HCT116 (cell line): ENCODE measurements around the gene PCMTD2. TPM values are rescaled to one million over a fixed set of nuclear protein-coding genes. Genes with fewer than 3 reads are reported as not detected.

Experiments
- ATAC-seq: fragments of 200-7000 bp; cut with Tn5 transposase; 2 replicates; pipeline ENCODE4 v1.9.1; 2020; ENCODE audit warnings: mild to moderate bottlenecking, moderate library complexity
- BruUV-seq: library from RNA; stranded (reverse); fragments of 400-500 nt; replicated peaks from 2 replicates; lab custom pipeline; 2021; lab: Mats Ljungman, UMichigan
- CTCF ChIA-PET: fragments of 300-600 bp; sonication (Branson Sonifier 250); formaldehyde crosslinking; loops from one replicate; lab custom pipeline; 2021; ENCODE audit warnings: antibody characterized with exemption; lab: Charles Lee
- POLR2A ChIA-PET: fragments of 300-600, 350-600 bp; sonication (Branson Sonifier 250); formaldehyde crosslinking; loops from one replicate; lab custom pipeline; 2021; ENCODE audit warnings: antibody characterized with exemption; lab: Charles Lee
- RAD21 ChIA-PET, 2 experiments: fragments of 300-600 bp; sonication (Branson Sonifier 250); formaldehyde crosslinking; loops; one replicate each; lab custom pipeline; 2023; ENCODE audit warnings: low total read pairs in 2 of 2; ENCODE audit not compliant: uncharacterized antibody in 2 of 2, unreplicated experiment in 2 of 2, low non-redundant PET in 1 of 2; lab: Charles Lee
- DNase-seq: peaks from one replicate; pipeline ENCODE4 v3.0.0-alpha.2; 2010; ENCODE audit warnings: low read depth, low spot score
- H2AFZ ChIP-seq: fragments of 200-600 bp; shearing (Covaris generic), sonication (generic); 2 replicates; pipeline ENCODE4 v1.6.1; 2017; ENCODE audit warnings: low read depth, mixed run types, mixed read lengths, antibody characterized with exemption, low read length; ENCODE audit not compliant: poor library complexity, severe bottlenecking
- H3K27ac ChIP-seq: 2 replicates; pipeline ENCODE4 v1.5.1; 2012; ENCODE audit warnings: low read depth, low read length
- H3K27me3 ChIP-seq: fragments of 200-600 bp; sonication (generic); 2 replicates; pipeline ENCODE4 v1.6.1; 2016; ENCODE audit warnings: mixed run types, low read length, mixed read lengths; ENCODE audit not compliant: insufficient read depth
- H3K36me3 ChIP-seq, 2 experiments: fragments of 200-500 bp in 1 of 2; fragments of 200-600 bp in 1 of 2; sonication (Bioruptor generic) in 1 of 2; sonication (generic) in 1 of 2; 2 replicates each; pipeline versions ENCODE4 v1.5.1 to v1.6.1; 2014 to 2016; ENCODE audit warnings: low read length in 2 of 2, inconsistent platforms in 1 of 2, mixed read lengths in 1 of 2, mixed run types in 1 of 2; ENCODE audit not compliant: insufficient read depth in 2 of 2, control insufficient read depth in 1 of 2
- H3K4me1 ChIP-seq, 2 experiments: fragments of 200-600 bp in 1 of 2; sonication (generic) in 1 of 2; 2 replicates each; pipeline versions ENCODE4 v1.5.1 to v1.6.1; 2012 to 2017; ENCODE audit warnings: low read length in 2 of 2, inconsistent platforms in 1 of 2, mild to moderate bottlenecking in 1 of 2, mixed read lengths in 1 of 2, mixed run types in 1 of 2, moderate library complexity in 1 of 2; ENCODE audit not compliant: insufficient read depth in 2 of 2, control insufficient read depth in 1 of 2
- H3K4me2 ChIP-seq: fragments of 200-600 bp; sonication (generic); 2 replicates; pipeline ENCODE4 v1.6.1; 2017; ENCODE audit warnings: mixed run types, low read length, mixed read lengths
- H3K4me3 ChIP-seq, 2 experiments: fragments of 200-600 bp in 1 of 2; sonication (generic) in 1 of 2; replicated peaks in 1 of 2; 2 replicates each; pipeline ENCODE4 v1.5.1; 2011 to 2016; ENCODE audit warnings: low read length in 2 of 2, control low read depth in 1 of 2, low read depth in 1 of 2, mild to moderate bottlenecking in 1 of 2, mixed read lengths in 1 of 2, mixed run types in 1 of 2
- H3K79me2 ChIP-seq: fragments of 200-600 bp; sonication (generic); 2 replicates; pipeline ENCODE4 v1.6.1; 2017; ENCODE audit warnings: mild to moderate bottlenecking, mixed run types, low read length, moderate library complexity, mixed read lengths; ENCODE audit not compliant: insufficient read depth
- H3K9ac ChIP-seq: fragments of 200-600 bp; sonication (generic); 2 replicates; pipeline ENCODE4 v1.6.1; 2016; ENCODE audit warnings: low read length, mixed read lengths
- H3K9me2 ChIP-seq: fragments of 200-600 bp; sonication (generic), shearing (Covaris generic); 2 replicates; pipeline ENCODE4 v1.6.1; 2017; ENCODE audit warnings: mixed run types, mild to moderate bottlenecking, moderate library complexity; ENCODE audit not compliant: insufficient read depth
- H3K9me3 ChIP-seq, 2 experiments: fragments of 200-500 bp in 1 of 2; fragments of 200-600 bp in 1 of 2; sonication (Bioruptor generic) in 1 of 2; sonication (generic) in 1 of 2; 2 replicates each; pipeline ENCODE4 v1.6.1; 2014 to 2017; ENCODE audit warnings: low read length in 2 of 2, mixed read lengths in 2 of 2, inconsistent platforms in 1 of 2, low read depth in 1 of 2, mild to moderate bottlenecking in 1 of 2, mixed run types in 1 of 2, moderate library complexity in 1 of 2; ENCODE audit not compliant: control insufficient read depth in 1 of 2, insufficient read depth in 1 of 2
- H4K20me1 ChIP-seq: fragments of 200-600 bp; sonication (generic), shearing (Covaris generic); 2 replicates; pipeline ENCODE4 v1.6.1; 2017; ENCODE audit warnings: mixed run types, mild to moderate bottlenecking, moderate library complexity; ENCODE audit not compliant: insufficient read depth
- CBX3 ChIP-seq: IDR thresholded peaks from 2 replicates; pipeline ENCODE4 v1.6.1; 2012; ENCODE audit warnings: low read depth
- CEBPB ChIP-seq: IDR thresholded peaks from 2 replicates; pipeline ENCODE4 v1.6.1; 2012; ENCODE audit warnings: low read depth
- EGR1 ChIP-seq: IDR thresholded peaks from 2 replicates; pipeline ENCODE4 v1.6.1; 2012; ENCODE audit warnings: low read depth
- ELF1 ChIP-seq: IDR thresholded peaks from 2 replicates; pipeline ENCODE4 v1.6.1; 2012; ENCODE audit warnings: low read depth, borderline replicate concordance
- EZH2 ChIP-seq: fragments of 200-600 bp; sonication (generic); IDR thresholded peaks from 2 replicates; pipeline ENCODE4 v1.6.1; 2017; ENCODE audit warnings: antibody characterized with exemption, mixed run types
- EZH2phosphoT487 ChIP-seq: fragments of 200-600 bp; IDR thresholded peaks from 2 replicates; pipeline ENCODE4 v1.6.1; 2018; ENCODE audit warnings: antibody characterized with exemption, borderline replicate concordance
- JUND ChIP-seq: IDR thresholded peaks from 2 replicates; pipeline ENCODE4 v1.6.1; 2012
- POLR2A ChIP-seq: IDR thresholded peaks from 2 replicates; pipeline ENCODE4 v1.7.0; 2011; ENCODE audit warnings: borderline replicate concordance; ENCODE audit not compliant: insufficient read depth, insufficient read length; ENCODE audit errors: extremely low read depth
- POLR2AphosphoS5 ChIP-seq: IDR thresholded peaks from 2 replicates; pipeline ENCODE4 v1.6.1; 2011; ENCODE audit warnings: mild to moderate bottlenecking, low read depth, low read length, moderate library complexity
- RAD21 ChIP-seq: IDR thresholded peaks from 2 replicates; pipeline ENCODE4 v1.6.1; 2012; ENCODE audit warnings: low read depth, mild to moderate bottlenecking
- SP1 ChIP-seq: IDR thresholded peaks from 2 replicates; pipeline ENCODE4 v1.6.1; 2012; ENCODE audit warnings: low read depth
- SRF ChIP-seq: IDR thresholded peaks from 2 replicates; pipeline ENCODE4 v1.6.1; 2012; ENCODE audit warnings: low read depth
- TCF7L2 ChIP-seq: IDR thresholded peaks from 2 replicates; pipeline ENCODE4 v1.7.0; 2011; ENCODE audit warnings: borderline replicate concordance, inconsistent platforms; ENCODE audit not compliant: insufficient read depth, insufficient read length; ENCODE audit errors: extremely low read depth
- YY1 ChIP-seq: IDR thresholded peaks from 2 replicates; pipeline ENCODE4 v1.6.1; 2011; ENCODE audit warnings: low read length, low read depth, moderate library complexity, mild to moderate bottlenecking; ENCODE audit not compliant: insufficient replicate concordance; ENCODE audit errors: extremely low read depth
- ZFX ChIP-seq: fragments of 450-650 bp; IDR thresholded peaks from 2 replicates; pipeline ENCODE4 v1.6.1; 2017
- ZNF274 ChIP-seq: fragments of 200-500 bp; sonication (Bioruptor generic); IDR thresholded peaks from 2 replicates; pipeline ENCODE4 v1.6.1; 2014; ENCODE audit warnings: mild to moderate bottlenecking, low read depth, low read length, inconsistent platforms
- intact Hi-C: fragments of 100-400 bp; cut with micrococcal nuclease; formaldehyde crosslinking; loops from 2 replicates; pipeline ENCODE4 v1.10.0; 2022
- total RNA-seq: library from RNA; stranded (reverse); gene quantifications from one replicate; pipeline ENCODE4 v1.2.1, GENCODE V29; 2021; ENCODE audit not compliant: unreplicated experiment
- TF ChIP-seq, protein P1 (sequence below): IDR thresholded peaks from 2 replicates; pipeline ENCODE4 v1.6.1; 2012
- TF ChIP-seq, protein P2 (sequence below): IDR thresholded peaks from 2 replicates; pipeline ENCODE4 v1.6.1; 2012; ENCODE audit warnings: low read depth
- TF ChIP-seq, protein P3 (sequence below): IDR thresholded peaks from 2 replicates; pipeline ENCODE4 v1.6.1; 2012
- TF ChIP-seq, protein P4 (sequence below): IDR thresholded peaks from 2 replicates; pipeline ENCODE4 v1.6.1; 2011; ENCODE audit warnings: mild to moderate bottlenecking, low read length, moderate library complexity; ENCODE audit not compliant: insufficient replicate concordance; ENCODE audit errors: extremely low read depth

Gene PCMTD2
- total RNA-seq, 1 experiment from 2014 or later = 44.7 TPM

DNA sequence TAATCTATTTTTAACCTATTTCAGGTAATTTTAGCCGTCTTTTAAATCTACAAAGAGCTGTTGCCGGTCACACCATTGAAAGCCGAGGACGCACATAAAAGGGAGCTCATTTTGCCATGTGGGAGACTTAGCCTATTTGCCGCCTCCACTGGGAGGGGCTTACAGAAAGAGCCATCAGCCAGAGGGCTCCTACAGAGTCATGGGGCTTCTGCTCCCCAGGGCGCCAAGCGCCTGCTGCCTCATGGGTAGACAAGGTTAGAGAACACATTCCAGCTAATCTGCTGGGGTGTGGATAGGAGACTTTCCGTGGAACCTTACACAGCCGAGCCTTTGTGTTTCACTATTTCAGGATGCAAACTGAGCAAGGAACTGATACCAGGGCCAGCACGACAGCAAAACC, 12.6 kb downstream of the PCMTD2 start:
- Histone ChIP-seq H3K4me1 (no peaks in the 10 kb centered on the region), H3K79me2 (no peaks in the 10 kb centered on the region), H3K4me2 (no peak overlapping the region), H3K4me3 (no peak overlapping the region), H3K9me2 (no peaks in the 10 kb centered on the region), H3K27me3 (no peaks in the 10 kb centered on the region), H3K9ac (no peak overlapping the region), H4K20me1 (no peaks in the 10 kb centered on the region), H3K36me3 (peaks cover 4 to 10% of the 10 kb centered on the region in 2 experiments; a peak in 3 of 4 replicates), H3K9me3 (peaks cover 0 to 9% of the 10 kb centered on the region in 2 experiments; a peak in 1 of 4 replicates), H2AFZ (no peak overlapping the region), H3K27ac (no peak overlapping the region)
- no peak for TF ChIP-seq ZNF274
- TF ChIP-seq ZFX = no peak
- no peak for TF ChIP-seq ELF1
- TF ChIP-seq POLR2A = no peak
- TF ChIP-seq, protein P1, sequence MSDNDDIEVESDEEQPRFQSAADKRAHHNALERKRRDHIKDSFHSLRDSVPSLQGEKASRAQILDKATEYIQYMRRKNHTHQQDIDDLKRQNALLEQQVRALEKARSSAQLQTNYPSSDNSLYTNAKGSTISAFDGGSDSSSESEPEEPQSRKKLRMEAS = no peak
- no peak for TF ChIP-seq RAD21
- no peak for TF ChIP-seq YY1
- TF ChIP-seq SRF = no peak
- no peak for TF ChIP-seq EZH2
- no peak for TF ChIP-seq TCF7L2
- no peak for TF ChIP-seq CEBPB
- TF ChIP-seq, protein P2, sequence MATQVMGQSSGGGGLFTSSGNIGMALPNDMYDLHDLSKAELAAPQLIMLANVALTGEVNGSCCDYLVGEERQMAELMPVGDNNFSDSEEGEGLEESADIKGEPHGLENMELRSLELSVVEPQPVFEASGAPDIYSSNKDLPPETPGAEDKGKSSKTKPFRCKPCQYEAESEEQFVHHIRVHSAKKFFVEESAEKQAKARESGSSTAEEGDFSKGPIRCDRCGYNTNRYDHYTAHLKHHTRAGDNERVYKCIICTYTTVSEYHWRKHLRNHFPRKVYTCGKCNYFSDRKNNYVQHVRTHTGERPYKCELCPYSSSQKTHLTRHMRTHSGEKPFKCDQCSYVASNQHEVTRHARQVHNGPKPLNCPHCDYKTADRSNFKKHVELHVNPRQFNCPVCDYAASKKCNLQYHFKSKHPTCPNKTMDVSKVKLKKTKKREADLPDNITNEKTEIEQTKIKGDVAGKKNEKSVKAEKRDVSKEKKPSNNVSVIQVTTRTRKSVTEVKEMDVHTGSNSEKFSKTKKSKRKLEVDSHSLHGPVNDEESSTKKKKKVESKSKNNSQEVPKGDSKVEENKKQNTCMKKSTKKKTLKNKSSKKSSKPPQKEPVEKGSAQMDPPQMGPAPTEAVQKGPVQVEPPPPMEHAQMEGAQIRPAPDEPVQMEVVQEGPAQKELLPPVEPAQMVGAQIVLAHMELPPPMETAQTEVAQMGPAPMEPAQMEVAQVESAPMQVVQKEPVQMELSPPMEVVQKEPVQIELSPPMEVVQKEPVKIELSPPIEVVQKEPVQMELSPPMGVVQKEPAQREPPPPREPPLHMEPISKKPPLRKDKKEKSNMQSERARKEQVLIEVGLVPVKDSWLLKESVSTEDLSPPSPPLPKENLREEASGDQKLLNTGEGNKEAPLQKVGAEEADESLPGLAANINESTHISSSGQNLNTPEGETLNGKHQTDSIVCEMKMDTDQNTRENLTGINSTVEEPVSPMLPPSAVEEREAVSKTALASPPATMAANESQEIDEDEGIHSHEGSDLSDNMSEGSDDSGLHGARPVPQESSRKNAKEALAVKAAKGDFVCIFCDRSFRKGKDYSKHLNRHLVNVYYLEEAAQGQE = no peak
- no peak for TF ChIP-seq POLR2AphosphoS5
- TF ChIP-seq CBX3 = no peak
- TF ChIP-seq EGR1 = no peak
- no peak for TF ChIP-seq EZH2phosphoT487
- TF ChIP-seq, protein P3, sequence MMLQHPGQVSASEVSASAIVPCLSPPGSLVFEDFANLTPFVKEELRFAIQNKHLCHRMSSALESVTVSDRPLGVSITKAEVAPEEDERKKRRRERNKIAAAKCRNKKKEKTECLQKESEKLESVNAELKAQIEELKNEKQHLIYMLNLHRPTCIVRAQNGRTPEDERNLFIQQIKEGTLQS = no peak
- TF ChIP-seq, protein P4, sequence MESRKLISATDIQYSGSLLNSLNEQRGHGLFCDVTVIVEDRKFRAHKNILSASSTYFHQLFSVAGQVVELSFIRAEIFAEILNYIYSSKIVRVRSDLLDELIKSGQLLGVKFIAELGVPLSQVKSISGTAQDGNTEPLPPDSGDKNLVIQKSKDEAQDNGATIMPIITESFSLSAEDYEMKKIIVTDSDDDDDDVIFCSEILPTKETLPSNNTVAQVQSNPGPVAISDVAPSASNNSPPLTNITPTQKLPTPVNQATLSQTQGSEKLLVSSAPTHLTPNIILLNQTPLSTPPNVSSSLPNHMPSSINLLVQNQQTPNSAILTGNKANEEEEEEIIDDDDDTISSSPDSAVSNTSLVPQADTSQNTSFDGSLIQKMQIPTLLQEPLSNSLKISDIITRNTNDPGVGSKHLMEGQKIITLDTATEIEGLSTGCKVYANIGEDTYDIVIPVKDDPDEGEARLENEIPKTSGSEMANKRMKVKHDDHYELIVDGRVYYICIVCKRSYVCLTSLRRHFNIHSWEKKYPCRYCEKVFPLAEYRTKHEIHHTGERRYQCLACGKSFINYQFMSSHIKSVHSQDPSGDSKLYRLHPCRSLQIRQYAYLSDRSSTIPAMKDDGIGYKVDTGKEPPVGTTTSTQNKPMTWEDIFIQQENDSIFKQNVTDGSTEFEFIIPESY = no peak
- no peak for TF ChIP-seq SP1
- no peak for TF ChIP-seq JUND
- intact Hi-C loops = no loop called here
- RAD21 ChIA-PET = no interaction called here
- POLR2A ChIA-PET = no interaction called here
- ATAC-seq = no peak
- CTCF ChIA-PET = no interaction called here
- no peak for DNase-seq
- no TSS peak for BruUV-seq
